HepG2 (cell line): ENCODE measurements around the gene ZKSCAN8. TPM values are rescaled to one million over a fixed set of nuclear protein-coding genes. Genes with fewer than 3 reads are reported as not detected.

Source experiments
- ATAC-seq: fragments of 200-7000 bp; cut with Tn5 transposase; 3 replicates; pipeline ENCODE4 v1.9.1; 2020; ENCODE audit warnings: mild to moderate bottlenecking, moderate library complexity
- BruUV-seq: library from RNA; stranded (reverse); fragments of 400-500 nt; replicated peaks from 2 replicates; lab custom pipeline; 2021; lab: Mats Ljungman, UMichigan
- CTCF ChIA-PET: fragments of 300-600 bp; formaldehyde crosslinking; extraction: SDS; loops from one replicate; lab custom pipeline; 2021; ENCODE audit warnings: low total read pairs, inconsistent platforms, low intra/inter-chr PET ratio; lab: Yijun Ruan, JAX
- POLR2A ChIA-PET: fragments of 350-600 bp; sonication (Branson Sonifier 250); formaldehyde crosslinking; loops from one replicate; lab custom pipeline; 2020; ENCODE audit warnings: antibody characterized with exemption, inconsistent platforms; lab: Yijun Ruan, JAX
- DNase-seq: peaks from one replicate; pipeline ENCODE4 v3.0.0-alpha.2; 2015; ENCODE audit warnings: low spot score
- FAIRE-seq: peaks from 3 replicates; lab custom pipeline; 2011; peaks lifted over from hg19 to GRCh38; lab: Jason Lieb, UNC
- H2AFZ ChIP-seq: one replicate; pipeline ENCODE4 v1.6.1; 2011; ENCODE audit warnings: low read length, inconsistent platforms
- H3K27ac ChIP-seq: fragments of 300-600 bp; 3 replicates; pipeline ENCODE4 v1.8.0; 2011; ENCODE audit warnings: mixed run types, mild to moderate bottlenecking, mixed read lengths, low read length, inconsistent platforms; ENCODE audit not compliant: insufficient read depth; ENCODE audit errors: extremely low read length
- H3K27me3 ChIP-seq, 2 experiments: fragments of 200-600 bp in 1 of 2; 2 replicates in 1 of 2; 3 replicates in 1 of 2; pipeline versions ENCODE4 v1.6.0 to v1.8.0; 2011; ENCODE audit warnings: low read length in 2 of 2, mild to moderate bottlenecking in 2 of 2, moderate library complexity in 2 of 2, inconsistent platforms in 1 of 2; ENCODE audit not compliant: insufficient read depth in 2 of 2, control insufficient read depth in 1 of 2
- H3K36me3 ChIP-seq, 2 experiments: fragments of 200-600 bp in 1 of 2; replicated peaks in 1 of 2; 2 replicates in 1 of 2; 3 replicates in 1 of 2; pipeline versions ENCODE4 v1.5.1 to v1.8.0; 2011; ENCODE audit warnings: low read length in 2 of 2, inconsistent platforms in 1 of 2; ENCODE audit not compliant: insufficient read depth in 2 of 2, control insufficient read depth in 1 of 2
- H3K4me1 ChIP-seq: 2 replicates; pipeline ENCODE4 v1.5.1; 2012; ENCODE audit warnings: low read length, inconsistent platforms; ENCODE audit not compliant: insufficient read depth
- H3K4me2 ChIP-seq: 2 replicates; pipeline ENCODE4 v1.6.0; 2011; ENCODE audit warnings: low read depth, low read length, inconsistent platforms
- H3K4me3 ChIP-seq, 3 experiments: fragments of 200-600 bp in 1 of 3; sonication (generic), shearing (Covaris generic) in 1 of 3; replicated peaks in 1 of 3; 2 replicates each; pipeline ENCODE4 v1.5.1; 2011 to 2016; ENCODE audit warnings: low read length in 3 of 3, inconsistent platforms in 2 of 3, low read depth in 2 of 3, mild to moderate bottlenecking in 2 of 3, control low read depth in 1 of 3, mixed read lengths in 1 of 3; ENCODE audit not compliant: insufficient read depth in 1 of 3
- H3K79me2 ChIP-seq: one replicate; pipeline ENCODE4 v1.6.1; 2011; ENCODE audit warnings: low read length, inconsistent platforms; ENCODE audit not compliant: insufficient read depth
- H3K9ac ChIP-seq: 2 replicates; pipeline ENCODE4 v1.6.0; 2011; ENCODE audit warnings: mild to moderate bottlenecking, low read depth, low read length, inconsistent platforms; ENCODE audit not compliant: insufficient read depth
- H3K9me3 ChIP-seq: 2 replicates; pipeline ENCODE4 v1.5.1; 2012; ENCODE audit warnings: mild to moderate bottlenecking, low read length
- H4K20me1 ChIP-seq: 2 replicates; pipeline ENCODE4 v1.6.0; 2011; ENCODE audit warnings: inconsistent platforms, mild to moderate bottlenecking, low read length, moderate library complexity; ENCODE audit not compliant: insufficient read depth
- GLI4 ChIP-seq: sonication (generic); formaldehyde crosslinking; IDR thresholded peaks from 2 replicates; pipeline ENCODE4 v1.5.1; 2020; ENCODE audit warnings: missing genetic modification reagents, mild to moderate bottlenecking, moderate library complexity, borderline replicate concordance
- YEATS4 ChIP-seq: sonication (generic); formaldehyde crosslinking; IDR thresholded peaks from 2 replicates; pipeline ENCODE4 v1.4.0; 2020; ENCODE audit warnings: missing genetic modification reagents, borderline replicate concordance
- ZNF12 ChIP-seq: sonication (generic); formaldehyde crosslinking; IDR thresholded peaks from 2 replicates; pipeline ENCODE4 v1.5.0; 2020; ENCODE audit warnings: missing genetic modification reagents
- ZNF354B ChIP-seq: sonication (generic); formaldehyde crosslinking; IDR thresholded peaks from 2 replicates; pipeline ENCODE4 v1.8.0; 2022; ENCODE audit warnings: mild to moderate bottlenecking, missing genetic modification reagents
- ZNF670 ChIP-seq: sonication (generic); formaldehyde crosslinking; IDR thresholded peaks from 2 replicates; pipeline ENCODE4 v1.8.0; 2022; ENCODE audit warnings: mild to moderate bottlenecking, missing genetic modification reagents, borderline replicate concordance
- ZNF891 ChIP-seq: sonication (generic); formaldehyde crosslinking; IDR thresholded peaks from 2 replicates; pipeline ENCODE4 v1.5.0; 2020; ENCODE audit warnings: mild to moderate bottlenecking, missing genetic modification reagents
- WGBS: methylation state at CpG from one replicate; pipeline ENCODE4 v1.1.6; 2017; ENCODE audit warnings: low lambda C conversion rate; 5-methylcytosine and 5-hydroxymethylcytosine counted together
- in situ Hi-C: cut with HindIII; loops from 2 replicates; pipeline ENCODE4 v1.10.0; 2017; ENCODE audit warnings: low pct_unique_long_range_greater_than_20kb; ENCODE audit not compliant: extremely low pct_ligation_motif_present
- intact Hi-C: fragments of 100-400 bp; cut with micrococcal nuclease; formaldehyde crosslinking; loops from one replicate; pipeline ENCODE4 v1.10.0; 2022; ENCODE audit not compliant: unreplicated experiment
- polyA plus RNA-seq, 8 experiments: library from polyadenylated mRNA; depleted of rRNA in 3 of 8; stranded (reverse) in 7 of 8; unstranded in 1 of 8; fragments of >200 nt; fragmentation: Illumina TruSeq in 4 of 8; extraction: Trizol in 4 of 8; gene quantifications; 2 replicates each; pipeline versions ENCODE4 v1.2.1 to v1.2.3, GENCODE V29; 2011 to 2016; ENCODE audit warnings: low read depth in 4 of 8, missing spikeins in 1 of 8, mixed read lengths in 1 of 8; ENCODE audit not compliant: insufficient read depth in 1 of 8
- total RNA-seq, 5 experiments: library from RNA; depleted of rRNA; stranded (reverse); fragments of >200 nt; fragmentation: Illumina TruSeq; extraction: Trizol; gene quantifications; 2 replicates each; pipeline ENCODE4 v1.2.3, GENCODE V29; 2016; ENCODE audit warnings: low read depth in 1 of 5
- TF ChIP-seq, protein P1 (sequence below): sonication (generic); formaldehyde crosslinking; IDR thresholded peaks from 2 replicates; pipeline ENCODE4 v1.5.1; 2020; ENCODE audit warnings: missing genetic modification reagents, mild to moderate bottlenecking, borderline replicate concordance

Gene ZKSCAN8
- total and polyA plus RNA-seq, 2 of the 13 experiments (the other 11 are each of a cell fraction or from before 2014, with no cell fraction given) = 12.4 to 20.9 TPM

DNA sequence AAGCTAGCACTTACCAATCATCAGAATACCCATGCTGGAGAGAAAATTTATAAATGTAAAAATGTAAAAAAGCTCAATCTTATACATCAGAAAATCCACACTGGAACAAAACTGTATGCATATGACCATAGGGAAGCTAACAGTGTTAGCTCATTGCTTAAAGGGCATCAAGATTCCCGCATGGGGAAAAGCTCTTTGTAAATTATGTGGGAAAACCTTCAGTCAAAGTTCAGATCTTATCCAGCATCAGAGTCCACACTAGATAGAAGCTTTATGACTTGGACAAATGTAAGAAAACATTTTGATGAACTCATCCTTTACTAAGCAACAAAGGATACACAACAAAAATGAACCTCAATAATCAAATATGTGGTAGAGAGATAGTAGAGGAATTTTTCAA lies 34.7 kb downstream of the ZKSCAN8 start (continued):
- TF ChIP-seq GLI4 (CRISPR knock-in tag) = no peak
- no peak for TF ChIP-seq ZNF354B
- no peak for TF ChIP-seq YEATS4 (CRISPR knock-in tag)
- no peak for TF ChIP-seq ZNF670 (CRISPR knock-in tag)
- no peak for TF ChIP-seq ZNF891 (CRISPR knock-in tag)

DNA sequence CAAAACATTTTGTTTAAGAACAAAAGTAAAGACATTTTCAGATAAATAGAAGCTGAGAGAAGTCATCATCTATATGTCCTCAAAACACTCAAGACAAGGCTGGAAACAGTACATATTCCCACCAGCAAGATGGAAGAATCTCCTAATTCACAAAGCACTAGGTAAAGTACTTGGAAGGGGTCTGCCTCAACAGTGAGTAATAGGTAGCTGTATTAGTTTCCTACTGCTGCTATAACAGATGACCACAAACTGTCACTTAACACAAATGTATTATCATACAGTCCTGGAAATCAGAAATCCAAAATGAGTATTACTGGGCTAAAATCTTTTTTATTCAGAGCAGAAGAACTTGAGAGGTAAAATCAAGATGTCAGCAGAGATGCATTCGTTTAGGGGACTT lies 40.6 kb downstream of the ZKSCAN8 start:
- 0% methylated on average over 1 of the region's 1 CpG for WGBS
- TF ChIP-seq, protein P1, sequence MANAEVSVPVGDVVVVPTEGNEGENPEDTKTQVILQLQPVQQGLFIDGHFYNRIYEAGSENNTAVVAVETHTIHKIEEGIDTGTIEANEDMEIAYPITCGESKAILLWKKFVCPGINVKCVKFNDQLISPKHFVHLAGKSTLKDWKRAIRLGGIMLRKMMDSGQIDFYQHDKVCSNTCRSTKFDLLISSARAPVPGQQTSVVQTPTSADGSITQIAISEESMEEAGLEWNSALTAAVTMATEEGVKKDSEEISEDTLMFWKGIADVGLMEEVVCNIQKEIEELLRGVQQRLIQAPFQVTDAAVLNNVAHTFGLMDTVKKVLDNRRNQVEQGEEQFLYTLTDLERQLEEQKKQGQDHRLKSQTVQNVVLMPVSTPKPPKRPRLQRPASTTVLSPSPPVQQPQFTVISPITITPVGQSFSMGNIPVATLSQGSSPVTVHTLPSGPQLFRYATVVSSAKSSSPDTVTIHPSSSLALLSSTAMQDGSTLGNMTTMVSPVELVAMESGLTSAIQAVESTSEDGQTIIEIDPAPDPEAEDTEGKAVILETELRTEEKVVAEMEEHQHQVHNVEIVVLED (CRISPR knock-in tag) = no peak
- peak; percentile 79; the same call in 1 of the 2 replicates for TF ChIP-seq ZNF12 (CRISPR knock-in tag)
- ATAC-seq (no peak), FAIRE-seq (no peak), DNase-seq (no peak)
- Histone ChIP-seq H3K9ac (no peak overlapping the region), H3K4me2 (no peak overlapping the region), H3K4me3 (no peak overlapping the region), H3K27me3 (peaks cover 0 to 19% of the 10 kb centered on the region in 2 experiments; a peak in 1 of 5 replicates), H3K27ac (no peak overlapping the region), H4K20me1 (no peaks in the 10 kb centered on the region), H3K79me2 (no peaks in the 10 kb centered on the region), H3K4me1 (no peaks in the 10 kb centered on the region), H3K36me3 (no peaks in the 10 kb centered on the region), H2AFZ (no peak overlapping the region), H3K9me3 (no peaks in the 10 kb centered on the region)
- ChIA-PET CTCF (no interaction called here), POLR2A (no interaction called here)
- in situ Hi-C loops = no loop called here
- BruUV-seq = no TSS peak
- intact Hi-C loops = no loop called here
